ENCODE data around the gene PLD1. TPM values are rescaled to one million over a fixed set of nuclear protein-coding genes. Genes with fewer than 3 reads are reported as not detected.

Gene PLD1
- total RNA-seq, 1 donor from 2014 or later: 0.21 TPM

- H3K27me3 ChIP-seq: no peaks in the 10 kb centered on the region
These were observed 58.0 kb downstream of the PLD1 start for GRCh38 chr3:171752329-171752728.

DNA sequence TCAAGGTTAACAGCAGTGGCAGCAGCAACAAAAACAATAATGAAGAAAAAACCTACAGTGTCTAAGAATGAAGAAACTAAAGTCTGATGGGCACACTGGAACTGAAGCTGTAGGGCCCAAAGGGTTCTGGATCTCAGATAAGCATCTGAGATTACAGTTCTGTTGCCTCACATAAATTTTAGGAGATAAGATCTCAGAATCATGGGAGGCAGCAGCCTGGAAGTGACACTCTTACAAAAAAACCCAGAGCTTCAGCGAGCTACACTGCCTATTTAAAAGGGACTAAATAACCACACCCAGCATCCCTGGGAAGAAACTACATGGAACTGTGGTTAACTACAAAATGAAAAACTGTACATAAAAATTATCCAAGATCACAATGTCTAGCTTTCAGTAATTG, 61.2 kb downstream of the PLD1 start:
- Histone ChIP-seq H2AFZ (replicated peaks) (peak overlapping the region; percentile 29), H3K4me2 (no peak overlapping the region), H3K27ac (no peak overlapping the region), H3K36me3 (no peaks in the 10 kb centered on the region), H3K4me3 (no peak overlapping the region), H3K9ac (no peak overlapping the region), H3K9me3 (ENCODE audit: low read depth) (no peaks in the 10 kb centered on the region), H3K79me2 (ENCODE audit: low read depth) (no peaks in the 10 kb centered on the region), H3K4me1 (no peaks in the 10 kb centered on the region), H4K20me1 (ENCODE audit: low read depth) (no peaks in the 10 kb centered on the region), H3K27me3 (no peaks in the 10 kb centered on the region), H3F3A (ENCODE audit: low read depth) (no peaks in the 10 kb centered on the region)
- Mint-ChIP-seq H3K4me3 (no peak overlapping the region), H3K27ac (no peak overlapping the region), H3K36me3 (peaks cover 2% of the 10 kb centered on the region), H3K4me1 (peaks cover 21% of the 10 kb centered on the region), H3K27me3 (ENCODE audit: insufficient read depth, low read depth) (peaks cover 4% of the 10 kb centered on the region), H3K9me3 (peaks cover 8% of the 10 kb centered on the region)
- no peak for DNase-seq (ENCODE audit: low spot score)
- TF ChIP-seq, protein P1, sequence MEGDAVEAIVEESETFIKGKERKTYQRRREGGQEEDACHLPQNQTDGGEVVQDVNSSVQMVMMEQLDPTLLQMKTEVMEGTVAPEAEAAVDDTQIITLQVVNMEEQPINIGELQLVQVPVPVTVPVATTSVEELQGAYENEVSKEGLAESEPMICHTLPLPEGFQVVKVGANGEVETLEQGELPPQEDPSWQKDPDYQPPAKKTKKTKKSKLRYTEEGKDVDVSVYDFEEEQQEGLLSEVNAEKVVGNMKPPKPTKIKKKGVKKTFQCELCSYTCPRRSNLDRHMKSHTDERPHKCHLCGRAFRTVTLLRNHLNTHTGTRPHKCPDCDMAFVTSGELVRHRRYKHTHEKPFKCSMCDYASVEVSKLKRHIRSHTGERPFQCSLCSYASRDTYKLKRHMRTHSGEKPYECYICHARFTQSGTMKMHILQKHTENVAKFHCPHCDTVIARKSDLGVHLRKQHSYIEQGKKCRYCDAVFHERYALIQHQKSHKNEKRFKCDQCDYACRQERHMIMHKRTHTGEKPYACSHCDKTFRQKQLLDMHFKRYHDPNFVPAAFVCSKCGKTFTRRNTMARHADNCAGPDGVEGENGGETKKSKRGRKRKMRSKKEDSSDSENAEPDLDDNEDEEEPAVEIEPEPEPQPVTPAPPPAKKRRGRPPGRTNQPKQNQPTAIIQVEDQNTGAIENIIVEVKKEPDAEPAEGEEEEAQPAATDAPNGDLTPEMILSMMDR (IDR thresholded peaks at IDR 0.05): no peak
- TF ChIP-seq EZH2phosphoT487 (IDR thresholded peaks at IDR 0.05) (no peak), EZH2 (IDR thresholded peaks at IDR 0.05) (no peak)

More at GRCh38 chr3:171752329-171752728, 58.0 kb downstream of the PLD1 start:
- no peak overlapping the region for H3K27ac ChIP-seq
- TF ChIP-seq, protein P1 (IDR thresholded peaks at IDR 0.05): no peak
- TF ChIP-seq EZH2 (IDR thresholded peaks at IDR 0.05): no peak
- TF ChIP-seq EZH2phosphoT487 (IDR thresholded peaks at IDR 0.05): no peak
- no peak overlapping the region for H2AFZ ChIP-seq (replicated peaks)
- H3F3A ChIP-seq (ENCODE audit: low read depth): no peaks in the 10 kb centered on the region
- Mint-ChIP-seq H3K4me3 (no peak overlapping the region), H3K9me3 (peaks cover under 1% of the 10 kb centered on the region), H3K36me3 (no peaks in the 10 kb centered on the region), H3K27me3 (ENCODE audit: insufficient read depth, low read depth) (no peaks in the 10 kb centered on the region), H3K4me1 (peaks cover 21% of the 10 kb centered on the region), H3K27ac (no peak overlapping the region)
- H4K20me1 ChIP-seq (ENCODE audit: low read depth): no peaks in the 10 kb centered on the region
- peaks cover 2% of the 10 kb centered on the region for H3K4me1 ChIP-seq
- H3K9ac ChIP-seq: no peak overlapping the region
- H3K4me3 ChIP-seq: no peak overlapping the region
- no peak overlapping the region for H3K4me2 ChIP-seq
- H3K36me3 ChIP-seq: no peaks in the 10 kb centered on the region
- H3K79me2 ChIP-seq (ENCODE audit: low read depth): no peaks in the 10 kb centered on the region
- no peak for DNase-seq (ENCODE audit: low spot score)
- no peaks in the 10 kb centered on the region for H3K9me3 ChIP-seq (ENCODE audit: low read depth)

DNA sequence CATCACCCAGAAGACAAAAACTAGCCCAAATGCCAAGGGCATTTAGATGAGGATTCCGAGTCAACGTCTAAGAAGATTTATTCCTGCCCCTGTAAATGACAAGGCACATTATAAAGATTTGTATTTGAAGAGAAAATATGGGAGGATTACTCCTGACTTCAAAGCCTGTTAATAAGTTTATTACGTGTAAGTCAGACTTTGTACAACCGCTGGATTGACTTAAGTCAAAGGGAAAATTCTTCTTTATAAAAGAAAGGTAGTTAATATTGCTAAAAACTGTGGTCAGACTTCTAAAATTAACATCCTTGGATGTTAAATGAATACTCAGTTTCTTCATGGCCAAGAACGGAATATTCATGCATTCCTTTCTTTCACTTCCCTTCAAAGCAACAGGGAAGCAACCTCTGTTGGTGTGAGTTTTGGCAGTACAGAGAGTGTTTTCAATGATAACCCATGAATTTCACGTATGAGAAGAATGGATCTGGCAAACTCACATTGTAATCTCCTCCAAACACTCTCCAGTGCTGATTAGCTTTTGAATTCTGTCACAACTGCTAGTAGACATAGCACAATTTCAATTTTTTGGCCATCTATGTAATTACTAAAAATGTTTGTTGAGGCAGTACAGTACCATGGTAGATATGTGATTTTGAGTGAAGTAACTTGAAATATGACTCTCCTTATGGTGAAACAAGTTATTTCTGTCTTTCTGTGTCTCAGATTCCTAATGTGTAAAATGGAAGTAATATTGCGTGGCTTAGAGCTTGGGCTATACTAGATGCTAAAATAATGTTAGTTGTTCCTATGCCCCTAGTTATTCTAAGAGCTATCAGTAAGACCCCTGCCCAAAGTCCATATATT, 62.0 kb downstream of the PLD1 start:
- H3K27ac Mint-ChIP-seq: peak overlapping the region; percentile 4

More for the DNA sequence above, 62.0 kb downstream of the PLD1 start:
- no peaks in the 10 kb centered on the region for H3F3A ChIP-seq (ENCODE audit: low read depth)
- no peaks in the 10 kb centered on the region for H3K27me3 ChIP-seq
- Mint-ChIP-seq H3K36me3 (peaks cover 2% of the 10 kb centered on the region), H3K27me3 (ENCODE audit: insufficient read depth, low read depth) (peaks cover 4% of the 10 kb centered on the region), H3K4me1 (peaks cover 25% of the 10 kb centered on the region), H3K4me3 (no peak overlapping the region), H3K9me3 (peaks cover 8% of the 10 kb centered on the region)
- no peak for DNase-seq (ENCODE audit: low spot score)
- no peaks in the 10 kb centered on the region for H3K4me1 ChIP-seq
- H4K20me1 ChIP-seq (ENCODE audit: low read depth): no peaks in the 10 kb centered on the region
- no peak overlapping the region for H3K4me2 ChIP-seq
- no peak overlapping the region for H3K9ac ChIP-seq
- H3K79me2 ChIP-seq (ENCODE audit: low read depth): no peaks in the 10 kb centered on the region
- H2AFZ ChIP-seq (replicated peaks): no peak overlapping the region
- H3K27ac ChIP-seq: no peak overlapping the region
- TF ChIP-seq, protein P1 (IDR thresholded peaks at IDR 0.05): no peak
- TF ChIP-seq EZH2phosphoT487 (IDR thresholded peaks at IDR 0.05) (no peak), EZH2 (IDR thresholded peaks at IDR 0.05) (no peak)
- H3K4me3 ChIP-seq: no peak overlapping the region
- H3K36me3 ChIP-seq: no peaks in the 10 kb centered on the region
- H3K9me3 ChIP-seq (ENCODE audit: low read depth): no peaks in the 10 kb centered on the region
